ENCODE results near the gene ALKBH1.

The ALKBH1 gene

DNA sequence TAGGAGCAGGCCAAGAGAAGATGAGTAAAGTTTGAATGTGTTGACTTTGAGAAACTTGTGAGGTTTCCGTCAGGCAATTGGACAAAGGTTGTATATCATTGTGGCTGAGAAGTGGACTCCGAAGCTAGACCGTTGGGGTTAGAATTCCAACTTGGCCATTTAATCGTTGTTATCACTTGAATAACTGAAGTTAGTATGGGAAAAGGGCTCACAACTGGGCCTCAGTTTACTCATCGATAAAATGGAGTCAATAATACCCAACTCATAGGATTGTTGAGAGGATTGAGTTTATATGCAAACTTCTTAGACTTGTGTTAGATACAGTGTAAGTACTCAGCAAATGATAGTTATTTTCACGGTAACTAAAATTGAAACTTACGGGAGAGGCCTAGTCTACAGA is 926 bp upstream of the ALKBH1 start:
- no peak for DNase-seq (ENCODE audit: low read depth)
- H3K4me3 ChIP-seq (ENCODE audit: low read length), result peak overlapping the region; percentile 91
- TF ChIP-seq, protein P1, sequence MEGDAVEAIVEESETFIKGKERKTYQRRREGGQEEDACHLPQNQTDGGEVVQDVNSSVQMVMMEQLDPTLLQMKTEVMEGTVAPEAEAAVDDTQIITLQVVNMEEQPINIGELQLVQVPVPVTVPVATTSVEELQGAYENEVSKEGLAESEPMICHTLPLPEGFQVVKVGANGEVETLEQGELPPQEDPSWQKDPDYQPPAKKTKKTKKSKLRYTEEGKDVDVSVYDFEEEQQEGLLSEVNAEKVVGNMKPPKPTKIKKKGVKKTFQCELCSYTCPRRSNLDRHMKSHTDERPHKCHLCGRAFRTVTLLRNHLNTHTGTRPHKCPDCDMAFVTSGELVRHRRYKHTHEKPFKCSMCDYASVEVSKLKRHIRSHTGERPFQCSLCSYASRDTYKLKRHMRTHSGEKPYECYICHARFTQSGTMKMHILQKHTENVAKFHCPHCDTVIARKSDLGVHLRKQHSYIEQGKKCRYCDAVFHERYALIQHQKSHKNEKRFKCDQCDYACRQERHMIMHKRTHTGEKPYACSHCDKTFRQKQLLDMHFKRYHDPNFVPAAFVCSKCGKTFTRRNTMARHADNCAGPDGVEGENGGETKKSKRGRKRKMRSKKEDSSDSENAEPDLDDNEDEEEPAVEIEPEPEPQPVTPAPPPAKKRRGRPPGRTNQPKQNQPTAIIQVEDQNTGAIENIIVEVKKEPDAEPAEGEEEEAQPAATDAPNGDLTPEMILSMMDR (IDR thresholded peaks at IDR 0.05; ENCODE audit: insufficient read depth, low read depth, low read length, missing control alignments), result no peak

DNA sequence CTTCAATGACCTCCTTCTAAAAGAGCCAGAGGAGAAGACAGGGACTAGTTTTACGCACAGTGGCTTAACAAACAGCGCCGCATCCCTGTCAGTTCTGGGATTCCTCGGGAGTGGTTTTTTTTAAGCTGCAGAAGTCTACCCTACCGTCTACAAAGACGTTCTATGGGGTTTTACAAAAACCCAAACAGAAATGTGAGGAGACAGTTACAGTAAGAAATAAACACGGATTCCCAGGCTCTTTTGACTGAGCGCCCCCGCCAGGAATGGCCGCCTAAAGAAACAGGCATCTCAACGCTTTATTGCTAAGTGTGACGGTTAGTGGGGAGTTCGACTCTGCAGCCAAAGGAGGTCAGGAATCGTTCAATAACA is 484 bp downstream of the ALKBH1 start:
- peak; percentile 67 for DNase-seq (ENCODE audit: low read depth)
- peak overlapping the region; percentile 91 for H3K4me3 ChIP-seq (ENCODE audit: low read length)
- TF ChIP-seq, protein P1 (IDR thresholded peaks at IDR 0.05; ENCODE audit: insufficient read depth, low read depth, low read length, missing control alignments), result peak; percentile 64

DNA sequence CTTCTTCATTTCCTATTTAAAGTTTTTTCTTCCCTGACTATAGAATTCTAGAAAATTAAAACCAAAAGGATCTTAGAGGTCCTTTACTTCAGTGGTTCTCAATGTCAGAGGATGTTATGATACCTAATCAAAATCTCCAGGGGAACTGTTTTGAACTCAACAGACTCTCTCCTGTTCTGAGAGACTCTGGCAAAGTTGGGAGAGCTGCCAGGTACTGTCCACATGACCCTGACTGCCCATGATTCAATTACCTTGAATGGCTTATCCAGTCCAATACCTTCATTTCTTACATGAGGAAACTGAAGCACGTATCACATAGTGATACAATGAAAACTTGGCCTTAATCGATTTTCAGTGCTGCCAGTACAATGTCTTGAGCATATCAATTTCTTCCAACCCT is 16.6 kb downstream of the ALKBH1 start:
- H3K4me3 ChIP-seq (ENCODE audit: low read length), result no peak overlapping the region
- TF ChIP-seq, protein P1 (IDR thresholded peaks at IDR 0.05; ENCODE audit: insufficient read depth, low read depth, low read length, missing control alignments), result no peak
- no peak for DNase-seq (ENCODE audit: low read depth)

DNA sequence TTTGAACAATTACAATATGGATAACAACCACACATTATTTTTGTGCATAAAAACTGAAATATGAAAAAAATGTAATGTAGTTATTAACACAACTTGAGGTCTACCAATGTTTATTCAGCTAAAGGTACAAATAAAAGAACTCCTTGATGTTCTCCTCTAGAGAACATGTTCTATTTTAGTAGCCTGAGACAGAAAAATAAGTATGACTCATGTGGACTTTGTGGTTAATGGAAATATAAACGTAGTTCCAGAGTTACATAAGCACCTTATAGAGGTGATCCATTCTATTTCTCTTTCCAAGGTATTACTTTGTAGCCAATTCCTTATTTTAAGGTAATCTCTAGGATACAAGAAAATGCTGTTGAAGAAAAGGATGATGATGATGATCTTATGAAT is 25.7 kb downstream of the ALKBH1 start:
- TF ChIP-seq, protein P1 (IDR thresholded peaks at IDR 0.05; ENCODE audit: insufficient read depth, low read depth, low read length, missing control alignments), result no peak

DNA sequence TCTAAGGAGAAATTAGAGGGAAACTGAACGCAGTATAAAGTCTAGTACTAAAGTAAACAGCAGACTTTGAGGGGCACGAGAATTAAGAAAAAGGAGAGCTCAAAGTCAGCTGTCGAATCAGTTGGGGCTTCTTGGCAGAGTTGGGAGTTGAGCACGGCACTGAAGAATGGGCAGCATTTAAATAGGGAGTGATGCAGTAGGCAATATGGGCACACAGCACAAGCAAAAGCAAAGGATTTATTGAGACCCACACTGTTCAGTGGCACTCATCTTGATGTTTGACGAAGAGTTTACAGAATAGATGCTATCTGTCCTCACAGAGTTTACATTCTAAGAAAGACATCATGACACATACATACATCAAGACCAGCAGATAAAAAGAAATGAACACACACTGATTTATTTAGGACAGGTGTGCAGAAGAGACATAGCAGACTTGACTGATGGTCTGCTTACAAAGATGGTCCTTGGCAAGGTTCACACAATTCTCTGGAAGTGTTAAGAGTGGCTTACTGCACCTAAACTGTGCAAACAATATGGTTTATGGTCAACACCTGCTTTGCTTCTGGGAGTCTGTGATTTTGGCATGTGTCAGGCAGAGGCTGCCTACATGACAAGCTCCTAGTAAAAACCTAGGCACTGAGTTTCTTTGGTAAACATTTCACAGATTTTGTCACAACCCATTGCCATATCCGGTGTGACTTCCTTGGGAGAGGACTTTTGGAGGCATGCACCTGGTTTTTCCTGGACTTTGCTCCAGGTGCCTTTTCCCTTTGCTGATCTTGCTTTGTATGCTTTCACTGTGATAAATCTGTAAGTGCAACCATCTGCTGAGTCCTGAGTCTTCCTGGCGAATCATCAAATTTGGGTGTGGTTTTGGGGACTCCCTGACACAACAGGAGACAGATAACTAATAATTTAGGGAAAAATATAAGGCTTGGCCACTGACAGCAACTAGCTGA is 26.3 kb downstream of the ALKBH1 start:
- TF ChIP-seq, protein P1 (IDR thresholded peaks at IDR 0.05; ENCODE audit: insufficient read depth, low read depth, low read length, missing control alignments), result no peak
- DNase-seq (ENCODE audit: low read depth), result peak; percentile 18
- H3K4me3 ChIP-seq (ENCODE audit: low read length), result no peak overlapping the region

More for the DNA sequence above, 25.7 kb downstream of the ALKBH1 start:
- H3K4me3 ChIP-seq (ENCODE audit: low read length), result no peak overlapping the region
- peak; percentile 50 for DNase-seq (ENCODE audit: low read depth)

DNA sequence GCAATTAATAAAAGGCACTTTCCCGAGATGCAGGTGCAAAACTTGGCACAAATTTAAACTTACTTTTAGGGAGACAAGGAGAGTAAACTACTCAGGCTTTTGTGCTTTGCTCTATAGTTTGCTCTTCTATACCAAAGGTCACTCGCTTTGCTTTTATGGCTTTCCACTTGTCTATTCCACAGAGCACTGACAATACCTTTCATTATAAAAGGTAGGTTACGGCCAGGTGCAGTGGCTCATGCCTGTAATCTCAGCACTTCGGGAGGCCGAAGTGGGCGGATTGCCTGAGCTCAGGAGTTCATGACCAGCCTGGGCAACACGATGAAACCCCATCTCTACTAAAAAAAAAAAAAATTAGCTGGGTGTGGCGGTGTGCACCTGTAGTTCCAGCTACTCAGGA is 32.9 kb downstream of the ALKBH1 start:
- TF ChIP-seq, protein P1 (IDR thresholded peaks at IDR 0.05; ENCODE audit: insufficient read depth, low read depth, low read length, missing control alignments), result no peak
- no peak for DNase-seq (ENCODE audit: low read depth)
- no peak overlapping the region for H3K4me3 ChIP-seq (ENCODE audit: low read length)

All from epithelial cell of esophagus (primary cell).